ENCODE data around the gene PARP12. TPM values are rescaled to one million over a fixed set of nuclear protein-coding genes. Genes with fewer than 3 reads are reported as not detected.

PARP12 gene
- total and polyA plus RNA-seq, 9 donors, result 15.7 to 43.5 (median 23.2) TPM

- H3K27ac ChIP-seq, result no peak overlapping the region
- H3K4me3 ChIP-seq, result no peak overlapping the region
- no peaks in the 10 kb centered on the region for H3K9me3 ChIP-seq
- H3K4me1 ChIP-seq (ENCODE audit: insufficient read depth), result no peaks in the 10 kb centered on the region
- no peak for TF ChIP-seq EP300 (IDR thresholded peaks at IDR 0.05)
- TF ChIP-seq, protein P1, sequence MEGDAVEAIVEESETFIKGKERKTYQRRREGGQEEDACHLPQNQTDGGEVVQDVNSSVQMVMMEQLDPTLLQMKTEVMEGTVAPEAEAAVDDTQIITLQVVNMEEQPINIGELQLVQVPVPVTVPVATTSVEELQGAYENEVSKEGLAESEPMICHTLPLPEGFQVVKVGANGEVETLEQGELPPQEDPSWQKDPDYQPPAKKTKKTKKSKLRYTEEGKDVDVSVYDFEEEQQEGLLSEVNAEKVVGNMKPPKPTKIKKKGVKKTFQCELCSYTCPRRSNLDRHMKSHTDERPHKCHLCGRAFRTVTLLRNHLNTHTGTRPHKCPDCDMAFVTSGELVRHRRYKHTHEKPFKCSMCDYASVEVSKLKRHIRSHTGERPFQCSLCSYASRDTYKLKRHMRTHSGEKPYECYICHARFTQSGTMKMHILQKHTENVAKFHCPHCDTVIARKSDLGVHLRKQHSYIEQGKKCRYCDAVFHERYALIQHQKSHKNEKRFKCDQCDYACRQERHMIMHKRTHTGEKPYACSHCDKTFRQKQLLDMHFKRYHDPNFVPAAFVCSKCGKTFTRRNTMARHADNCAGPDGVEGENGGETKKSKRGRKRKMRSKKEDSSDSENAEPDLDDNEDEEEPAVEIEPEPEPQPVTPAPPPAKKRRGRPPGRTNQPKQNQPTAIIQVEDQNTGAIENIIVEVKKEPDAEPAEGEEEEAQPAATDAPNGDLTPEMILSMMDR (IDR thresholded peaks at IDR 0.05), result no peak
- no peak for TF ChIP-seq POLR2A (IDR thresholded peaks at IDR 0.05)
- no peak for DNase-seq
- H3K27me3 ChIP-seq, result no peaks in the 10 kb centered on the region
- intact Hi-C loops (cut with DNase I), result no loop called here
- no peaks in the 10 kb centered on the region for H3K36me3 ChIP-seq
- 92 to 93% (median 93%) methylated on average over 4 of the region's 4 CpGs for WGBS, 3 donors
Measured at GRCh38 chr7:140013676-140014075, 49.1 kb downstream of the PARP12 start.

GRCh38 chr7:140010194-140010895 lies 52.4 kb downstream of the PARP12 start:
- Histone ChIP-seq H3K27me3 (no peaks in the 10 kb centered on the region), H3K36me3 (no peaks in the 10 kb centered on the region), H3K9me3 (no peaks in the 10 kb centered on the region), H3K4me3 (no peak overlapping the region), H3K4me1 (ENCODE audit: insufficient read depth) (no peaks in the 10 kb centered on the region), H3K27ac (no peak overlapping the region)
- TF ChIP-seq, protein P1 (IDR thresholded peaks at IDR 0.05), result no peak
- TF ChIP-seq POLR2A (IDR thresholded peaks at IDR 0.05) (no peak), EP300 (IDR thresholded peaks at IDR 0.05) (no peak)
- intact Hi-C loops (cut with DNase I), result no loop called here
- DNase-seq, result no peak
- 80 to 83% (median 81%) methylated on average over 9 of the region's 9 CpGs for WGBS, 3 donors

DNA sequence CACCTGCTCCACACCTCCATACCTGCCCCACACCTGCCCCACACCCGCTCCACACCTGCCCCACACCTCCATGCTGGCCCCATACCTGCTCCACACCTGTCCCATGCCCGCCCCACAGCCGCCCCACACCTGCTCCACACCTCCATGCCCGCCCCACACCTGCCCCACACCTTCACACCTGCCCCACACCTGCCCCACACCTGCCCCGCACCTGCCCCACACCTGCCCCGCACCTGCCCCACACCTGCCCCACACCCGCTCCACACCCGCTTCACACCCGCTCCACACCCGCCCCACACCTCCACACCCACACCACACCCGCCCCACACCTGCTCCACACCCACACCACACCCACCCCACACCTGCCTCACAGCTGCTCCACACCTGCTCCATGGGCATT lies 53.0 kb downstream of the PARP12 start:
- Histone ChIP-seq H3K4me1 (ENCODE audit: insufficient read depth) (no peaks in the 10 kb centered on the region), H3K4me3 (no peak overlapping the region), H3K36me3 (no peaks in the 10 kb centered on the region), H3K27ac (no peak overlapping the region), H3K9me3 (no peaks in the 10 kb centered on the region), H3K27me3 (no peaks in the 10 kb centered on the region)
- DNase-seq, result no peak
- no peak for TF ChIP-seq POLR2A (IDR thresholded peaks at IDR 0.05)
- no peak for TF ChIP-seq EP300 (IDR thresholded peaks at IDR 0.05)
- TF ChIP-seq, protein P1 (IDR thresholded peaks at IDR 0.05), result no peak
- WGBS, 3 donors, result 85 to 95% (median 88%) methylated on average over 7 to 11 of the region's 11 CpGs
- intact Hi-C loops (cut with DNase I), result loop anchor here in 2 of 4 donors (5.0 to 10.0 kb wide), 4 partner anchors 227 to 512 kb away; no protein-coding TSS in a partner anchor

DNA sequence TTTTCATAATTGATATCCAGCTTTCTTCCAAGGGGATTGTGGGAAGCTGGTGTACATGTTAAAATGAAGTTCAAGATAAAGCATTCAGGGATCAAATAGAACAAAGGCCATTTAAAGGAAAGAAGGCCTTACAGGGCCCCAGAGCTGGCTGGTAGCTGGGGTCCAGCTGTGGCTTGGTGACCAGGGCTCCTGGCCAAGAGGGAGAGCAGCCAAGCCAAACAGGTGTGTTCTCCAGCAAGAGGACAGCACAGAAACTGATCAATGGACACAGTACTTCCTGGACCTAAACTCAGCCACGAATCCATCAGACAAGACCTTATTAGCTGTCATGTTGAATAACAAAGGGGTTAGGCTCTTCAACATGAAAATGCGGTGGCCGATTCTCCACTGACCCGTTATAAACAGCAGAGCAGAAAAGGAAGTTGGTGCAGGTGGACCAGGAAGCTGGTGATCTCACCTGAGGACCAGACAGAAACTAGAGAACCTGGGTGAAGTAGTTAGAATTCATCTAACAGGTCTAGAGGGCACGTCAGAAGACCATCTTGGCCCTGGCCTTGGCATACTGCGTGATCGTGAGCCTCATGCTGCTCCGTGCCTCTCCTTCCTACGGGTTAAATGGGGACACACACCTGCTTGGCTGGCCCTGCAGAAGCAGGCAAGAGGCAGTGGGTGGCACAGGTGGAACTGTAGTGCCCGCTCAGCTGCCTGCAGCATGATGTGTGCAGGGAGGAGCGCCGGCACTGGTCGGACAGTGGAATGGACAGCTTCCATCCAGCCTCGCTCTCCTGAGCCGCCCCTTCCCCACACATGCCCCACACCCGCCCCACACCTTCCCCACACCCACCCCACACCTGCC lies 53.8 kb downstream of the PARP12 start:
- Histone ChIP-seq H3K4me1 (ENCODE audit: insufficient read depth) (no peaks in the 10 kb centered on the region), H3K4me3 (no peak overlapping the region), H3K9me3 (no peaks in the 10 kb centered on the region), H3K36me3 (no peaks in the 10 kb centered on the region), H3K27ac (no peak overlapping the region), H3K27me3 (no peaks in the 10 kb centered on the region)
- intact Hi-C loops (cut with DNase I), result loop anchor here in 2 of 4 donors (5.0 to 10.0 kb wide), 4 partner anchors 227 to 512 kb away; no protein-coding TSS in a partner anchor
- 85 to 88% (median 85%) methylated on average over 16 of the region's 16 CpGs for WGBS, 3 donors
- DNase-seq, result no peak
- TF ChIP-seq EP300 (IDR thresholded peaks at IDR 0.05), result no peak

All from ovary (tissue), 9 donors.